OCI-LY3 (cell line): ENCODE results near the gene UCP2.

ENCODE experiments used
- EZH2phosphoT487 ChIP-seq: fragments of 200-600 bp; shearing (Covaris generic); IDR thresholded peaks from 2 replicates; pipeline ENCODE4 v1.6.1; 2018; ENCODE audit warnings: antibody characterized with exemption, mixed run types, low read depth
- TF ChIP-seq, protein P1 (sequence below): fragments of 200-600, 300-600 bp; sonication (generic); IDR thresholded peaks from 2 replicates; pipeline ENCODE4 v1.5.1; 2014; ENCODE audit warnings: antibody characterized with exemption, low read length, low read depth

GRCh38 chr11:73956876-73957653, 25.6 kb downstream of the UCP2 start:
- TF ChIP-seq, protein P1, sequence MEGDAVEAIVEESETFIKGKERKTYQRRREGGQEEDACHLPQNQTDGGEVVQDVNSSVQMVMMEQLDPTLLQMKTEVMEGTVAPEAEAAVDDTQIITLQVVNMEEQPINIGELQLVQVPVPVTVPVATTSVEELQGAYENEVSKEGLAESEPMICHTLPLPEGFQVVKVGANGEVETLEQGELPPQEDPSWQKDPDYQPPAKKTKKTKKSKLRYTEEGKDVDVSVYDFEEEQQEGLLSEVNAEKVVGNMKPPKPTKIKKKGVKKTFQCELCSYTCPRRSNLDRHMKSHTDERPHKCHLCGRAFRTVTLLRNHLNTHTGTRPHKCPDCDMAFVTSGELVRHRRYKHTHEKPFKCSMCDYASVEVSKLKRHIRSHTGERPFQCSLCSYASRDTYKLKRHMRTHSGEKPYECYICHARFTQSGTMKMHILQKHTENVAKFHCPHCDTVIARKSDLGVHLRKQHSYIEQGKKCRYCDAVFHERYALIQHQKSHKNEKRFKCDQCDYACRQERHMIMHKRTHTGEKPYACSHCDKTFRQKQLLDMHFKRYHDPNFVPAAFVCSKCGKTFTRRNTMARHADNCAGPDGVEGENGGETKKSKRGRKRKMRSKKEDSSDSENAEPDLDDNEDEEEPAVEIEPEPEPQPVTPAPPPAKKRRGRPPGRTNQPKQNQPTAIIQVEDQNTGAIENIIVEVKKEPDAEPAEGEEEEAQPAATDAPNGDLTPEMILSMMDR: no peak
- no peak for TF ChIP-seq EZH2phosphoT487
